AG09309 (cell line): Measurements from ENCODE around the gene IRX2.

Experiments used
- DNase-seq: peaks from one replicate; pipeline ENCODE4 v3.0.0-alpha.2; 2010; ENCODE audit warnings: low read depth
- H3K4me3 ChIP-seq: 2 replicates; pipeline ENCODE4 v1.5.1; 2011; ENCODE audit warnings: mild to moderate bottlenecking, low read depth, low read length, moderate library complexity; ENCODE audit not compliant: control insufficient read depth
- CTCF ChIP-seq: IDR thresholded peaks from 2 replicates; pipeline ENCODE4 v1.5.1; 2011; ENCODE audit warnings: mild to moderate bottlenecking, low read depth, low read length, inconsistent platforms; ENCODE audit not compliant: insufficient read depth, control insufficient read depth; ENCODE audit errors: missing control alignments

Gene IRX2

GRCh38 chr5:2756211-2757152 is 5.0 kb upstream of the IRX2 start:
- peak overlapping the region; percentile 37 for H3K4me3 ChIP-seq
- TF ChIP-seq CTCF: no peak
- DNase-seq: no peak

GRCh38 chr5:2755681-2756171 is 4.2 kb upstream of the IRX2 start:
- no peak for TF ChIP-seq CTCF
- peak overlapping the region; percentile 37 for H3K4me3 ChIP-seq
- no peak for DNase-seq

- TF ChIP-seq CTCF: no peak
- DNase-seq: no peak
- no peak overlapping the region for H3K4me3 ChIP-seq
Measured at GRCh38 chr5:2755076-2755680, 3.7 kb upstream of the IRX2 start.

GRCh38 chr5:2754581-2755075 is 3.2 kb upstream of the IRX2 start:
- no peak for TF ChIP-seq CTCF
- DNase-seq: no peak
- no peak overlapping the region for H3K4me3 ChIP-seq

- no peak overlapping the region for H3K4me3 ChIP-seq
- no peak for DNase-seq
- TF ChIP-seq CTCF: no peak
Measured at GRCh38 chr5:2753452-2754420, 2.3 kb upstream of the IRX2 start.
